ENCODE results near the gene PDGFRB. TPM values are rescaled to one million over a fixed set of nuclear protein-coding genes. Genes with fewer than 3 reads are reported as not detected.

PDGFRB gene
- polyA plus RNA-seq, 1 donor (not counting 4 experiments of a cell fraction or from before 2014, with no cell fraction given) = 0.14 TPM

DNA sequence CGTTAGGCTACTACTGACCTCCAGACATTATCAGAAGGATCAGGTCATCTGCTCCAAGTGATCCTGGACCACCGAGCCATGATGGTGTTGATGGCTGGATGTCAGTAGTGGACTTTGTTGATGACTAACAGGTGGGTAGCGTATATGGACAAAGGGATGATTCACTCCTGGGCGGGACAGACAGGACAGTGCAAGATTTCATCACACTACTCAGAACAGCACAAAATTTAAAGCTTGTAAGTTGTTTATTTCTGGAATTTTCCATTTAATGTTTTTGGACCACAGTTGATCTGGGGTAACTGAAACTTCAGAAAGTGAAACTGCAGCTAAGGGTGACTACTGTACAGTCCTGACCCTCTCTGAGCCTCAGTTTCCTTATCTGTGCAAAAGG, 12.7 kb downstream of the PDGFRB start:
- dilution Hi-C loops (cut with MboI; ENCODE audit: extremely low pct_ligation_motif_present, low sequenced_read_pairs) = no loop called here
- Histone ChIP-seq H2AFZ (ENCODE audit: control insufficient read depth, low read length) (no peak overlapping the region), H3K36me3 (ENCODE audit: control insufficient read depth in 2 of 2, extremely low read depth in 1 of 2, insufficient read depth in 2 of 2, low read length in 2 of 2) (no peaks in the 10 kb centered on the region), H4K20me1 (ENCODE audit: control insufficient read depth, extremely low read depth, insufficient read depth, low read length) (no peaks in the 10 kb centered on the region), H3K79me2 (ENCODE audit: control insufficient read depth, insufficient read depth, low read length) (no peaks in the 10 kb centered on the region), H3K4me1 (ENCODE audit: control insufficient read depth, extremely low read depth, insufficient read depth, low read length) (peaks cover 12% of the 10 kb centered on the region), H3K9ac (ENCODE audit: control insufficient read depth, extremely low read depth, insufficient read depth, low read length) (peak overlapping the region; percentile 22), H3K4me3 (ENCODE audit: control insufficient read depth in 2 of 3, extremely low read depth in 1 of 3, insufficient read depth in 2 of 3, low read depth in 1 of 3, low read length in 3 of 3) (no peak overlapping the region), H3K4me2 (ENCODE audit: control insufficient read depth, extremely low read depth, insufficient read depth, low read depth, low read length) (peak overlapping the region; percentile 11), H3K27me3 (ENCODE audit: control insufficient read depth, extremely low read depth, insufficient read depth, low read length) (peaks cover 4% of the 10 kb centered on the region), H3K27ac (ENCODE audit: control insufficient read depth, insufficient read depth, low read length) (peak overlapping the region; percentile 5), H3K9me3 (ENCODE audit: control insufficient read depth, low read depth, low read length) (no peaks in the 10 kb centered on the region), H3K9me1 (ENCODE audit: control insufficient read depth, extremely low read depth, insufficient read depth, low read length) (no peaks in the 10 kb centered on the region)
- FAIRE-seq (peak; percentile 49), DNase-seq (ENCODE audit: low read depth, low spot score) (no peak)
- TF ChIP-seq, protein P1, sequence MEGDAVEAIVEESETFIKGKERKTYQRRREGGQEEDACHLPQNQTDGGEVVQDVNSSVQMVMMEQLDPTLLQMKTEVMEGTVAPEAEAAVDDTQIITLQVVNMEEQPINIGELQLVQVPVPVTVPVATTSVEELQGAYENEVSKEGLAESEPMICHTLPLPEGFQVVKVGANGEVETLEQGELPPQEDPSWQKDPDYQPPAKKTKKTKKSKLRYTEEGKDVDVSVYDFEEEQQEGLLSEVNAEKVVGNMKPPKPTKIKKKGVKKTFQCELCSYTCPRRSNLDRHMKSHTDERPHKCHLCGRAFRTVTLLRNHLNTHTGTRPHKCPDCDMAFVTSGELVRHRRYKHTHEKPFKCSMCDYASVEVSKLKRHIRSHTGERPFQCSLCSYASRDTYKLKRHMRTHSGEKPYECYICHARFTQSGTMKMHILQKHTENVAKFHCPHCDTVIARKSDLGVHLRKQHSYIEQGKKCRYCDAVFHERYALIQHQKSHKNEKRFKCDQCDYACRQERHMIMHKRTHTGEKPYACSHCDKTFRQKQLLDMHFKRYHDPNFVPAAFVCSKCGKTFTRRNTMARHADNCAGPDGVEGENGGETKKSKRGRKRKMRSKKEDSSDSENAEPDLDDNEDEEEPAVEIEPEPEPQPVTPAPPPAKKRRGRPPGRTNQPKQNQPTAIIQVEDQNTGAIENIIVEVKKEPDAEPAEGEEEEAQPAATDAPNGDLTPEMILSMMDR (optimal IDR thresholded peaks at IDR 0.05 in 1 of 3, IDR thresholded peaks at IDR 0.05 in 1 of 3, conservative IDR thresholded peaks at IDR 0.05 in 1 of 3; ENCODE audit: extremely low read depth in 1 of 3, insufficient read depth in 2 of 3, low read length in 3 of 3) = no peak

DNA sequence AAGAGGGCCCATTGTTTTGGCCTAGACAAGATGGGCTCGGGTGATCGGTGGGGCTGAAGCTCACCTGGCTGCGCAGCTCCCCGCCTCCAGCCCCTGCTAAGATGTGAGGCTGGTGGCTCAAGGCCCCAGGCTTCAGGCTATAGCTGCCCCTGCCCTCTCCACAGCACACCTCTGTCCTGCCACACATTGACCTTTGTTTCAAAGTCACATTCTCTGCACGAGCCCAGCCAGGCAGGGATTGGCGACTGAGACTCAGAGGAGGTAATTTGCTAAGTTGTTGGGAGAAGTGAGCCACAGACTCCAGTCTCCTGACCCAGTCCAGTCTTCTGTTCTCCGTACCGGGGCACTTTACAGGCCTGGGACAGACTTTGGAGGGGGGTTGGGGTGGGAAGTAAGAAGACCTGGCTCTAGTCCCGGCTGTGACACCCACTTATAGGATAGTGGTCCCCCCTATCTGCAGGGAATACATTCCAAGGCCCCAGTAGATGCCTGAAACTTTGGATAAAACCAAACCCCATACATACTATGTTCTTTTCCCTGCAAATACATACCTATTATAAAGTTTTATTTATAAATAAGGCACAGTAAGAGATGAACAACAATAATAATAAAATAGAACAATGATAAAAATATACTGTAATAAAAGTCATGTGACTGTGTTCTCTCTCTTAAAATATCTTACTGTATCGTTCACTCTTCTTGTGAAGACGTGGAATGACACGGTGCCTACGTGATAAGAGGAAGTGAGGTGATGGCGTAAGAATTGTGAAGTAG, 13.3 kb downstream of the PDGFRB start:
- H3K4me2 ChIP-seq (ENCODE audit: control insufficient read depth, extremely low read depth, insufficient read depth, low read depth, low read length) = peak overlapping the region; percentile 11
- H3K79me2 ChIP-seq (ENCODE audit: control insufficient read depth, insufficient read depth, low read length) = no peaks in the 10 kb centered on the region
- DNase-seq (ENCODE audit: low read depth, low spot score) (no peak), FAIRE-seq (no peak)
- no peaks in the 10 kb centered on the region for H3K9me3 ChIP-seq (ENCODE audit: control insufficient read depth, low read depth, low read length)
- H3K4me1 ChIP-seq (ENCODE audit: control insufficient read depth, extremely low read depth, insufficient read depth, low read length) = peaks cover 12% of the 10 kb centered on the region
- no peaks in the 10 kb centered on the region for H3K36me3 ChIP-seq (ENCODE audit: control insufficient read depth in 2 of 2, extremely low read depth in 1 of 2, insufficient read depth in 2 of 2, low read length in 2 of 2)
- H3K27me3 ChIP-seq (ENCODE audit: control insufficient read depth, extremely low read depth, insufficient read depth, low read length) = peaks cover 5% of the 10 kb centered on the region
- no peak for TF ChIP-seq EZH2 (IDR thresholded peaks at IDR 0.05; ENCODE audit: low read length)
- TF ChIP-seq, protein P1 (optimal IDR thresholded peaks at IDR 0.05 in 1 of 3, IDR thresholded peaks at IDR 0.05 in 1 of 3, conservative IDR thresholded peaks at IDR 0.05 in 1 of 3; ENCODE audit: extremely low read depth in 1 of 3, insufficient read depth in 2 of 3, low read length in 3 of 3) = no peak
- no peaks in the 10 kb centered on the region for H4K20me1 ChIP-seq (ENCODE audit: control insufficient read depth, extremely low read depth, insufficient read depth, low read length)
- H3K4me3 ChIP-seq (ENCODE audit: control insufficient read depth in 2 of 3, extremely low read depth in 1 of 3, insufficient read depth in 2 of 3, low read depth in 1 of 3, low read length in 3 of 3) = no peak overlapping the region
- H2AFZ ChIP-seq (ENCODE audit: control insufficient read depth, low read length) = no peak overlapping the region
- dilution Hi-C loops (cut with MboI; ENCODE audit: extremely low pct_ligation_motif_present, low sequenced_read_pairs) = no loop called here
- no peak overlapping the region for H3K9ac ChIP-seq (ENCODE audit: control insufficient read depth, extremely low read depth, insufficient read depth, low read length)
- H3K27ac ChIP-seq (ENCODE audit: control insufficient read depth, insufficient read depth, low read length) = no peak overlapping the region
- H3K9me1 ChIP-seq (ENCODE audit: control insufficient read depth, extremely low read depth, insufficient read depth, low read length) = no peaks in the 10 kb centered on the region
